Left ventricle myocardium inferior (tissue), 1 donor: Measurements from ENCODE around the gene NDUFA1. TPM values are rescaled to one million over a fixed set of nuclear protein-coding genes. Genes with fewer than 3 reads are reported as not detected.
"Not testable (repeated sequence)": the region's sequence is repeated elsewhere in the genome, so short reads cannot be mapped to it uniquely, and the experiment has no call there.

Experiments used
- DNase-seq: peaks from one replicate; pipeline ENCODE4 v3.0.0-alpha.2; 2020
- H3K27ac ChIP-seq: fragments of 200-600 bp; replicated peaks from 2 replicates; pipeline ENCODE4 v1.8.0; 2021
- H3K27me3 ChIP-seq: fragments of 200-600 bp; 2 replicates; pipeline ENCODE4 v1.8.0; 2021; ENCODE audit warnings: low read depth
- H3K36me3 ChIP-seq: fragments of 200-600 bp; 2 replicates; pipeline ENCODE4 v1.8.0; 2021
- H3K4me1 ChIP-seq: fragments of 200-600 bp; 2 replicates; pipeline ENCODE4 v1.8.0; 2021
- H3K4me3 ChIP-seq: fragments of 200-600 bp; 2 replicates; pipeline ENCODE4 v1.8.0; 2021; ENCODE audit warnings: mild to moderate bottlenecking, moderate library complexity
- H3K9me3 ChIP-seq: fragments of 200-600 bp; replicated peaks from 2 replicates; pipeline ENCODE4 v1.8.0; 2021
- CTCF ChIP-seq: fragments of 200-600 bp; IDR thresholded peaks from 2 replicates; pipeline ENCODE4 v1.8.0; 2021; ENCODE audit warnings: antibody characterized with exemption, mild to moderate bottlenecking, borderline replicate concordance
- intact Hi-C: fragments of 100-400 bp; cut with micrococcal nuclease; formaldehyde crosslinking; loops from one replicate; pipeline ENCODE4 v1.11.0; 2022
- total RNA-seq: library from RNA; stranded (reverse); fragmentation: NEBNext Ultra II Directional; extraction: Animal tissue kit (Norgen Biotek cat#: 25700); gene quantifications from one replicate; pipeline ENCODE4 v1.2.1, GENCODE V29; 2021
- donor health status: DM: no; HTN: yes; CAD: no; lungs with severe emphysema.

Gene NDUFA1
- total RNA-seq, 1 donor from 2014 or later = 584 TPM

GRCh38 chrX:119880076-119880475 lies 8.4 kb downstream of the NDUFA1 start:
- no peak overlapping the region for H3K4me3 ChIP-seq
- H3K4me1 ChIP-seq = no peaks in the 10 kb centered on the region
- H3K27me3 ChIP-seq = no peaks in the 10 kb centered on the region
- no peak for TF ChIP-seq CTCF
- peaks cover 24% of the 10 kb centered on the region for H3K36me3 ChIP-seq
- DNase-seq = no peak
- no peaks in the 10 kb centered on the region for H3K9me3 ChIP-seq
- no peak overlapping the region for H3K27ac ChIP-seq
- intact Hi-C loops = no loop called here

GRCh38 chrX:119880552-119881437 lies 9.2 kb downstream of the NDUFA1 start:
- Histone ChIP-seq H3K27me3 (no peaks in the 10 kb centered on the region), H3K9me3 (no peaks in the 10 kb centered on the region), H3K27ac (no peak overlapping the region), H3K4me1 (no peaks in the 10 kb centered on the region), H3K4me3 (no peak overlapping the region), H3K36me3 (peaks cover 19% of the 10 kb centered on the region)
- no peak for DNase-seq
- intact Hi-C loops = no loop called here
- TF ChIP-seq CTCF = peak; percentile 59

GRCh38 chrX:119885554-119886428 lies 14.2 kb downstream of the NDUFA1 start:
- no peak for TF ChIP-seq CTCF
- Histone ChIP-seq H3K36me3 (no peaks in the 10 kb centered on the region), H3K27ac (no peak overlapping the region), H3K4me3 (no peak overlapping the region), H3K27me3 (no peaks in the 10 kb centered on the region), H3K4me1 (peaks cover 2% of the 10 kb centered on the region), H3K9me3 (no peaks in the 10 kb centered on the region)
- intact Hi-C loops = no loop called here
- no peak for DNase-seq

- intact Hi-C loops = no loop called here
- DNase-seq = peak; percentile 62
- TF ChIP-seq CTCF = peak; percentile 59
- H3K4me3 ChIP-seq = peak overlapping the region; percentile 56
- H3K36me3 ChIP-seq = no peaks in the 10 kb centered on the region
- H3K9me3 ChIP-seq = no peaks in the 10 kb centered on the region
- H3K4me1 ChIP-seq = peaks cover 2% of the 10 kb centered on the region
- no peaks in the 10 kb centered on the region for H3K27me3 ChIP-seq
- H3K27ac ChIP-seq = no peak overlapping the region
Measured at GRCh38 chrX:119887721-119888425, 16.2 kb downstream of the NDUFA1 start.

GRCh38 chrX:119890626-119891025 lies 19.0 kb downstream of the NDUFA1 start:
- H3K9me3 ChIP-seq, H3K36me3 ChIP-seq, H3K27me3 ChIP-seq, H3K4me1 ChIP-seq, H3K4me3 ChIP-seq, DNase-seq, H3K27ac ChIP-seq, intact Hi-C loops: not testable (repeated sequence)

- H3K27ac ChIP-seq, DNase-seq, H3K9me3 ChIP-seq, H3K36me3 ChIP-seq, H3K4me3 ChIP-seq, H3K27me3 ChIP-seq, intact Hi-C loops, H3K4me1 ChIP-seq: not testable (repeated sequence)
Measured at GRCh38 chrX:119891961-119892692, 20.5 kb downstream of the NDUFA1 start.
